GM19463 (cell line): ENCODE data around the gene CCL4.
"Not testable (repeated sequence)": the region's sequence is repeated elsewhere in the genome, so short reads cannot be mapped to it uniquely, and the experiment has no call there.

Source experiments
- ATAC-seq: cut with Tn5 transposase; IDR thresholded peaks from one replicate; pipeline ENCODE4 v1.9.1; 2021; ENCODE audit warnings: mild to moderate bottlenecking, moderate library complexity; ENCODE audit not compliant: unreplicated experiment

The CCL4 gene

DNA sequence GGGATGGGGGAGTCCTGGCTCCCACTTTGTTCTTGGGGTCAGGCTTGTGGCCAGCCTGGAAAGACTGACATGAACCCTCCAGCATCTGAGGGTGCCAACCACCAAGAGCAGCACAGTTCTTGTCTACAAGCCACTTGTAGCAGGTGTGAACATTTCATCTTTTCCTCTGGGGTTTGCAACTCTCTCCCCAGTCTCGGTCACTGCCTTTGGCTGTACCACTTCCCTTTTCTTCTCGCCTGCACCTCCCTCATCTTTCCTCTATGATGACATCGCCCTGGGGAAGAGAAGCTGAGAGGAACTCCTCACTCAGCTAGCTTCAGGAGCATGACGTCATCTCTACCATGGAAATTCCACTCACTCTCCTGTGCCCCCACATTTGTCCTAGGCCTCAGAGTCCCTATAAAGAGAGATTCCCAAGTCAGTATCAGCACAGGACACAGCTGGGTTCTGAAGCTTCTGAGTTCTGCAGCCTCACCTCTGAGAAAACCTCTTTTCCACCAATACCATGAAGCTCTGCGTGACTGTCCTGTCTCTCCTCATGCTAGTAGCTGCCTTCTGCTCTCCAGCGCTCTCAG lies at the start of gene CCL4:
Gene CCL4, plus strand, starts transcription at position 427 of the 575 bp plus-strand sequence. Its CDS starts 79 bp downstream, at position 506.
- ATAC-seq = peak; percentile 84

DNA sequence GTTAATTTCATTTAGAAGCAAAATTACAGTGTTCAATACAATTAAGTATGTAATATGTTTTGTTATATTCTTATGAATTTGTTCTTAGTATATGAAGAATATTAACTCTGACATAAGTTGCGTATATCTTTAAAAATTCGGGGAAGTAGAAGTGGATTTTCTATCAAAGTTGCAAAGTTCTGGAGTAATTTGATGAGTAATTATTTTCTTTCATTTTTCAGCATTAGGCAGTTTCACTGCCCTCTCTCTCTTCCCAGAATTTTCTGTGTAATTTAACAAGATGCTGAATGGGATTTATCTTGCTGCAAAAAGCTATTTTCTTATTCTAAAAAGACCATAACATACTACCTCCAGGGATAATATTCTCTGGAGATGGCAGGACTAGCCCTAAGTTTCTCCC lies 48.5 kb upstream of the CCL4 start:
- ATAC-seq = no peak

- no peak for ATAC-seq
Measured at GRCh38 chr17:36055921-36056520, 47.6 kb upstream of the CCL4 start.

DNA sequence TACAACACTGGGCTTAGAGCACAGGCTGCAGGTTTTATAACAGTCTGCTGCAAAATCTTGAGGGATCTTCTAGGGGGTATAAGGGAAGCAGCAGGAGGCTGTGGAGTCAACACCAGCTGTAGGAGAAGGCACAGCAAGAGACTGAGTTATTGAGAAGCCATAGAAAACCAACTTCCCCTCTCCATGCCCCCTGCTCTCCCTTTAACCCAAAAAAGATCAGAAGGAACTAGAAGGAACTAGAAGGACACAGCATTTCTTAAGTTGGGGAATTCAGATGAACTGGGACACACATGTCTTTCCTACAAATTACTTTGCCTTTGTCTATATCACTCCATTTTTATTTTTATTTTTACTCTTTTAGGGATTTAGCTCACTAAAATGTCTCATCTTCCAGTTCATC lies 45.7 kb upstream of the CCL4 start:
- ATAC-seq = no peak

DNA sequence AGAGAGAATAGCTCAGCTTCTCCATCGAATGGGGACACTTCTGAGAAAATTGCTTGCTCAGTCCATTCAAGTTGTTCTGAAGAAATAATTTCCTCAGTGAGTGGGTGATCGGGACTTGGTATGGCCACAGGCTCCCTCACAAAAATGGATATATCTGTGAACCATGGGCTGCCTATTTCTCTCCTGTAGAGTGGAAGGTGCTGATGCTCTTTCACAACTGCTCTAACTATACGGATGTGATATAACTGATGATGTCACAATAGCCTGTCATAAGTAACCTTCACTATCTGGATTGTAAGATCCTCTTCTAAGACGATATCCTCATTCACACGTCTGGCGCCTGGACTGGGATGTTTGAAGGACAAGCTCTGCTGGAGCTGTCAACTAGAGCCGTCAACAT lies 44.2 kb upstream of the CCL4 start:
- ATAC-seq = no peak

DNA sequence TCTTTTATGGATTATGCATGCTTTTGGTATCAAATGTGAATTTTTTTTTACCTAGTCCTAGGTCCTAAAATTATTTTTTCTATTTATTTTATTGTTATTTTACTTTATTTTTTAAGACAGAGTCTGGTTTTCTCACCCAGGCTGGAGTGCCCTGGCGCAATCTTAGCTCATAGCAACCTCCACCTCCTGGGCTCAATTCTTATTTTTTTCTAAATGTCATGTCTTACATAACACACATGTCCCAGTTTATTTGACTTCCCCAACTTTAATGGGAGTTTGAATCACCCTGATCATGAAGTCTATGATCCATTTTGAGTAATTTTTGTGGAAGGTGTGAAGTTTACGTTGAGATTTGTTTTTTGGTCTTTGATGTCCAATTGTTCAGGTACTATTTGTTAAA lies 42.8 kb upstream of the CCL4 start:
- ATAC-seq = no peak

GRCh38 chr17:36063786-36064541 lies 39.7 kb upstream of the CCL4 start, which contains the start of gene CCL18:
TSS of gene CCL18 (plus strand) at chr17:36064272. CDS start at chr17:36064343, 71 bp downstream.
- ATAC-seq = no peak

DNA sequence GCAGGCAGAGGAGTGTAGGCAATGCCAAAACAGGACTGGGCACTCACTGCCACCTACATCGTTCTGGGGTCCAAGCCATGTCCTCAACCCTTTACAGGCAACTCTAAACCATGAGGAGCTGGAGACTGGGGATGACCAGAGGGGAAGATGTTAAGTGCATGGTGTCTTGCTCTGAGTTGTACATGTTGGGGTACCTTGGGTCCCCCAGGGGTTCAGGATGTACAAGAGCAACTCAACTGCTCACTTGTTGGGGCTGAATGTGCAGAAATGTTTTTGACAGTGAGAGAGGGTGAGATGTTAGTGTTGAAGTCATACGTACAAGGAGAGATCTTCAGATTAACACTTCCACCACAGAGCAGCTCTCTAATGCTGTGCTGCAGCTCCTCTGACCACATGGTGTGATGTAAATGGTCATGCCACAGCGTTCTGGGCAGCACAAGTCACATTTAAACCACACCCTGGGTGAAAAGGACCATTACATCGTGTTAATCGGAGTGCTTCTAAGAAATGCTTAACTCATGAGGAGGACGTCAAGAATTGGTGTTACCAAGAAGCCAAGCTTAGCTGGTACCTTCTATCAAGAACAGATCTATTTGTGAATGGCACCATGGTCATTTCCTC lies 37.2 kb upstream of the CCL4 start:
- no peak for ATAC-seq

DNA sequence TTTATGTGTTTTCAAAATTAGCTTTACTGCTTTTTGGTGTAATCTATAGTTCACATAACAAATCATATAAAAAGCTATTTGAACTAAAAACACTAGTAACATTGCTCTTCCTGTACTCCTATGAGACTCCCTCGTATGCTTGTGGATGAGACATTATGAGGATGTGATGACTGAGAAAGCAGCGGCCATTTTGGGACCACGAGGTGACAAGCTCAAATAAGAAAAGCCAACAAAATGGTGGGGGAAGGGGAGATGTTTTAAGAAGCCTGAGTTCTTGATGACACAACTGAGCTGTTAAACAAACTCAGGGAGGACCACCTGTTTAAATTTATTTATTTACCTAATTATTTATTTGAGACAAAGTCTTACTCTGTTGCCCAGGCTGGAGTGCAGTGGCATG lies 35.1 kb upstream of the CCL4 start:
- ATAC-seq = no peak

DNA sequence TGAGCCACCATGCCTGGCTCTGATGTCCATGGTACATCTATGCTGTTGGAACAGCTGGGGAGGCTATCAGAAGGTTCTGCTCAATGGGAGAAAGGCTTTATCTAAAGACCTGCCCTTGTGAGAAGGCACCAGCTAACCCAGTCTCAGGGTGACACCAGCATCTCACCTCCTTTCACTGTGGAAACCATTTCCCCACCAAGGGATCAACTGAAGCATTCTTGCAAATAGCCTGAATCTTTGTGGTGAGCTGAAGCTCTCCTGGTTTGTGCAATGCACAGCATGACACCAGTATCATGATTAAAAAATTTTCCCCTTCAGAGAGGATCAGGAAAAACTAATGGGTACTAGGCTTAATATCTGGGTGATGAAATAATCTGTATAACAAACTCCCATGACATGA lies 34.5 kb upstream of the CCL4 start:
- ATAC-seq = no peak

GRCh38 chr17:36070427-36070826 lies 33.2 kb upstream of the CCL4 start:
- no peak for ATAC-seq

- ATAC-seq = no peak
Measured at GRCh38 chr17:36071751-36072150, 31.9 kb upstream of the CCL4 start.

DNA sequence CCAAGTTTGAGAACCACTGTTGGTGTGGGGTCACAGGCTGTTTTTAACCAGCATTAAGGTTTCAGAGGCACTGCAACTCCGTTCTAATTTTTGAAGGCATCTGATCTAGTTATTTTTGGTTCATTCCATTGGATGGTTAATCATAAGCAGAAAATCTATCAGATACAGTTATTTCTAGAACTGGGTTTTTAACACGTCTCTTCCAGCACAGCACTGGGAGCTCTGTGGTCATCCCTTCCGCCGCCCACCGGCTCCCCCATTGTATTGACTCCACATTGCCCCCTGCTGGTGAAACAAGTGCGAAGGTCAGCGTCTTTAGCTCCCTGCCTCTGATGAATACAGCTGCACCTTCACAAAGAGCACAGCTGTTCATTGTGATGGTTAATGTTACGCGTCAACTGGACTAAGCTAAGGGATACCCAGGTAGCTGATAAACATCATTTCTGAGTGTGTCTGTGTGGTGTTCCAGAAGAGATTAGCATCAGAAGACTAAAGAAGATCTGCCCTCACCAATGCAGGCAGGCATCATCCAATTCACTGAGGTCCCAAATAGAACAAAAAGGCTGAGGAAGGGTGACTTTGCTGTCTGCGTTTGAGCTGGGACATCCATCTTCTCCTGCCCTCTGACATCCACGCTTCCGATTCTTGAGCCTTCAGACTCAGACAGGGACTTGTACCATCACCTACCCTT lies 31.1 kb upstream of the CCL4 start:
- ATAC-seq = no peak

GRCh38 chr17:36074365-36074764 lies 29.3 kb upstream of the CCL4 start:
- no peak for ATAC-seq

- peak; percentile 36 for ATAC-seq
Measured at GRCh38 chr17:36081681-36082471, 21.8 kb upstream of the CCL4 start.

- peak; percentile 59 for ATAC-seq
Measured at GRCh38 chr17:36082482-36083120, 21.0 kb upstream of the CCL4 start.

DNA sequence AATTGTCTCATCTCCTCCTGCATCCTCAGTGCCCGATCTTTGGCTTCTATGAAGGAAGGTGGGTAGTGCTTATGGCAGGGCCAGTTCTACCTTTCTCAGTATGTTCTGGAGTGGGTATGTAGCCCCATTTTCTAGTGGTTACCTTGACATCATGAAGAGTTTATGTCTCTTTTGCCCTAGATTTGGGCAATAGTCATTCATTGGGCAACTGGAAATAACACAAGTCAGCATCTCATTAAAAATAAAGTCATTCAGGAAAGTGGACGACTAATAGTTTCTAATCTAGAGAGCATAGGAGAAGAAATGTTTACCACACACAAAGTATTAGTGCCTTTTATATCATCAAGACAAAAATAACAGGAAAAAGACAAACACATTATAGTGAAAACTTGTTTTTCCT lies 19.9 kb upstream of the CCL4 start:
- not testable (repeated sequence) for ATAC-seq

- no peak for ATAC-seq
Measured at GRCh38 chr17:36085765-36086164, 17.9 kb upstream of the CCL4 start.

DNA sequence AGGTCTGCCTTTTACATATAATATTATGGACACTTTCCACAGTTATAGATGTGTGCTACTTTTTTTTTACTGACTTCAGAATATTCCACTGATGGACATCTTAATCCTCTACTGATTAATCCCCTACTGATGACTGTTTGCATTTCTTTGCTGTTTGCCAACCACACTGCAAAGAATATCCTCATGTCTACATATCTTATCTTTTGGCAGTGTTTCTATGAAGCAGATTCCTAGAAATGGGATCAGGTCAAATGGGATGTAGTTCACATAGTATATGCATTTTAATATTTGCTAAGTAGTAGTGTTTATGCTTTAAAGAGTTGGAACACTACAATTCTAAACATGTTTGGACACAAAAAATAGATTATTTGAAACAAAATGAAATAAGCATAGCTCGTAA lies 16.8 kb upstream of the CCL4 start:
- no peak for ATAC-seq

- not testable (repeated sequence) for ATAC-seq
Measured at GRCh38 chr17:36087471-36087870, 16.2 kb upstream of the CCL4 start.
